HG02588 (cell line): ENCODE results near the gene PDE7B.
"Not testable (repeated sequence)": the region's sequence is repeated elsewhere in the genome, so short reads cannot be mapped to it uniquely, and the experiment has no call there.

Source experiments
- ATAC-seq: cut with Tn5 transposase; IDR thresholded peaks from one replicate; pipeline ENCODE4 v1.9.1; 2021; ENCODE audit warnings: mild to moderate bottlenecking, moderate library complexity; ENCODE audit not compliant: unreplicated experiment

Gene PDE7B

GRCh38 chr6:136216503-136217401 lies 365.3 kb downstream of the PDE7B start:
- no peak for ATAC-seq

DNA sequence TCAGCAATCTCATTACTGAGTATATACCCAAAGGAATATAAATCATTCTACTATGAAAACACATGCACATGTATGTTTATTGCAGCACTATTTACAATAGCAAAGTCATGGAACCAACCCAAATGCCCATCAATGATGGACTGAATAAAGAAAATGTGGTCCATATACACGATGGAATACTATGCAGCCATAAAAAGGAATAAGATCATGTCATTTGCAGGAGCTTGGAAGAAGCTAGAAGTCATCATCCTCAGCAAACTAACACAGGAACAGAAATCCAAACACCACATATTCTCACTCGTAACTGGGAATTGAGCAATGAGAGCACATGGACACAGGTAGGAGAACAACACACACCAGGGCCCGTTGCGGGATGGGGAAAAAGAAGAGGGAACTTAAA lies 373.5 kb downstream of the PDE7B start:
- not testable (repeated sequence) for ATAC-seq

- ATAC-seq, result no peak
These were observed 374.0 kb downstream of the PDE7B start for GRCh38 chr6:136225496-136225895.

GRCh38 chr6:136226027-136226673 lies 374.6 kb downstream of the PDE7B start:
- ATAC-seq, result peak; percentile 63

GRCh38 chr6:136226674-136227377 lies 375.3 kb downstream of the PDE7B start:
- no peak for ATAC-seq

- ATAC-seq, result peak; percentile 41
These were observed 377.3 kb downstream of the PDE7B start for GRCh38 chr6:136228814-136229213.

GRCh38 chr6:136230219-136230853 lies 378.8 kb downstream of the PDE7B start:
- no peak for ATAC-seq

GRCh38 chr6:136232701-136233100 lies 381.2 kb downstream of the PDE7B start:
- ATAC-seq, result no peak

DNA sequence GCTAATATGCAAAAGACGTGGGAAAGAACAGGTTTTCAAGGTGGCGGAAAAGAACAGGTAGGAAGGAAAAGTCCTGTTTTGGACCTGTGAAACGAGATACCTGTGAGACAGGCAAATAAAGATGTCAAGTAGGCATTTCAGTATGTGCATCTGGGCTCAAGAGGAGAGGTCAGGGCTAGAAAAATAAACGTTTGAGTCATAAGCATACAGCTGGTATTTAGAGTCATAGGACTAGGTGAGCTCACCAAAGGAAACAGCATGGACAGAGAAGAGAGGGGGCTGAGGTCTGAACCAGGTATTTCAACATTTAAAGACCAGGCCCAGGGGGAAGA lies 383.7 kb downstream of the PDE7B start:
- no peak for ATAC-seq

DNA sequence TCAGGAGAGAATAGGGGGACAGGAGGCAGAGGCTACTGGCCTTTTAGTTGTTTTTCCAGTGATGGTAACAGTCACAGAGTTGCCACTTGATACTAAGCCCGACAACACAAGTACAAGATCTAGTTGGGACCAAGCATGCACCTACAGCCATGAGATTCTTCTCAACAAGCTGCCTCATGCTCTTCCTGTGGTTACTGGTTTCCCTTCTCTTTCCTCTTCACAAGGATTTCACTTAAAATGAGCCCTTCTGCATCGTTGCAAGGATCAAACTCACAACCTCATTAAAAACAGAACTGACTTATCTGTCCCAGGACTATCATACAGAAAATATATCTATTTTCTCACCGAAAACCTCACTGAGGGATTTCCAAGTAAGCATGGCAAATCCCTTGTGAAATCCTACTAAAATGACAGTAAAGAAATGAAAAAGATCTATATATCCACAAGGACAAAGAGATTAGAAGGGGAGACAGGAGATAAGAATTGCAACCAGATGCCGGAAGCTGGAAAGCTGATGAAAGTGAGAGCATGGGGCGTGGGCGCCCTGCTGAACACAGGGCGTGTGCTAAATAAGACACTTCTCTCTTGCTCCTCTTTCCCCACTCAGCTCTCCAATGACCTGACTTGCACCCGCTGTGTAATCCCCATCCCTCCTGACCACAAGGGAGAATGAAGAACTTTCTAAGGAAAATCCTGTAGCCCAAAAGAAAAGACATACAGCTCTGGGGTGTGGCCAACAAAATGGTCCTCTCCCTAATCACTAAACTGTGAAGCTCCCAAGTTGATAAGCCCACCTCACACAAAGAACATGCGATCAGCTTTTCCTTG lies 385.2 kb downstream of the PDE7B start:
- ATAC-seq, result no peak

GRCh38 chr6:136244061-136244616 lies 392.6 kb downstream of the PDE7B start:
- no peak for ATAC-seq
